IPS-18c (cell line): ENCODE results near the gene HRH4.

Source experiments
- H3K4me3 ChIP-seq: 2 replicates; pipeline ENCODE4 v1.7.0; 2013; ENCODE audit warnings: low read depth, mild to moderate bottlenecking, low read length, moderate library complexity; ENCODE audit not compliant: insufficient read depth
- H3K9me3 ChIP-seq: one replicate; pipeline ENCODE4 v1.6.1; 2013; ENCODE audit warnings: mild to moderate bottlenecking, low read length, moderate library complexity; ENCODE audit not compliant: control insufficient read depth, insufficient read depth

Gene HRH4

GRCh38 chr18:24491927-24492834, 31.7 kb downstream of the HRH4 start:
- Histone ChIP-seq H3K9me3 (no peaks in the 10 kb centered on the region), H3K4me3 (no peak overlapping the region)

- Histone ChIP-seq H3K4me3 (no peak overlapping the region), H3K9me3 (no peaks in the 10 kb centered on the region)
Measured at GRCh38 chr18:24494586-24494985, 34.1 kb downstream of the HRH4 start.

- no peaks in the 10 kb centered on the region for H3K9me3 ChIP-seq
- H3K4me3 ChIP-seq: no peak overlapping the region
Measured at GRCh38 chr18:24497031-24497754, 36.8 kb downstream of the HRH4 start.

- no peak overlapping the region for H3K4me3 ChIP-seq
Measured at GRCh38 chr18:24499814-24500213, 39.4 kb downstream of the HRH4 start.

GRCh38 chr18:24500217-24500616, 39.8 kb downstream of the HRH4 start:
- Histone ChIP-seq H3K9me3 (no peaks in the 10 kb centered on the region), H3K4me3 (no peak overlapping the region)

More at GRCh38 chr18:24499814-24500213, 39.4 kb downstream of the HRH4 start:
- no peaks in the 10 kb centered on the region for H3K9me3 ChIP-seq

GRCh38 chr18:24500766-24501165, 40.3 kb downstream of the HRH4 start:
- Histone ChIP-seq H3K9me3 (no peaks in the 10 kb centered on the region), H3K4me3 (no peak overlapping the region)

GRCh38 chr18:24502667-24503523, 42.5 kb downstream of the HRH4 start:
- Histone ChIP-seq H3K4me3 (no peak overlapping the region), H3K9me3 (no peaks in the 10 kb centered on the region)

- H3K9me3 ChIP-seq: no peaks in the 10 kb centered on the region
- no peak overlapping the region for H3K4me3 ChIP-seq
Measured at GRCh38 chr18:24504401-24504800, 44.0 kb downstream of the HRH4 start.

GRCh38 chr18:24506175-24506574, 45.7 kb downstream of the HRH4 start:
- no peak overlapping the region for H3K4me3 ChIP-seq
- no peaks in the 10 kb centered on the region for H3K9me3 ChIP-seq

GRCh38 chr18:24509435-24509834, 49.0 kb downstream of the HRH4 start:
- Histone ChIP-seq H3K4me3 (no peak overlapping the region), H3K9me3 (no peaks in the 10 kb centered on the region)

- Histone ChIP-seq H3K9me3 (no peaks in the 10 kb centered on the region), H3K4me3 (no peak overlapping the region)
Measured at GRCh38 chr18:24514439-24514838, 54.0 kb downstream of the HRH4 start.

- no peak overlapping the region for H3K4me3 ChIP-seq
- no peaks in the 10 kb centered on the region for H3K9me3 ChIP-seq
Measured at GRCh38 chr18:24515721-24516120, 55.3 kb downstream of the HRH4 start.

GRCh38 chr18:24516261-24516660, 55.8 kb downstream of the HRH4 start:
- no peaks in the 10 kb centered on the region for H3K9me3 ChIP-seq
- no peak overlapping the region for H3K4me3 ChIP-seq

GRCh38 chr18:24517554-24517953, 57.1 kb downstream of the HRH4 start:
- H3K4me3 ChIP-seq: no peak overlapping the region
- H3K9me3 ChIP-seq: no peaks in the 10 kb centered on the region

GRCh38 chr18:24518596-24518995, 58.2 kb downstream of the HRH4 start:
- Histone ChIP-seq H3K9me3 (no peaks in the 10 kb centered on the region), H3K4me3 (no peak overlapping the region)
